Neural crest cell (in vitro differentiated cells): ENCODE data around the gene PSME1. TPM values are rescaled to one million over a fixed set of nuclear protein-coding genes. Genes with fewer than 3 reads are reported as not detected.

Source experiments
- DNase-seq: peaks from one replicate; pipeline ENCODE4 v3.0.0; 2021; ENCODE audit warnings: low read depth, mixed read lengths, low spot score
- H3K27ac Mint-ChIP-seq: one replicate; pipeline ENCODE4 v1.8.0; 2021; ENCODE audit warnings: mild to moderate bottlenecking, mixed read lengths; ENCODE audit not compliant: unreplicated experiment
- H3K27me3 Mint-ChIP-seq: 2 replicates; pipeline ENCODE4 v1.8.0; 2021; ENCODE audit warnings: low read depth, mild to moderate bottlenecking, mixed read lengths
- H3K36me3 Mint-ChIP-seq: 2 replicates; pipeline ENCODE4 v1.8.0; 2021; ENCODE audit warnings: low read depth, mild to moderate bottlenecking, mixed read lengths
- H3K4me1 Mint-ChIP-seq: 2 replicates; pipeline ENCODE4 v1.8.0; 2021; ENCODE audit warnings: mixed read lengths
- H3K4me3 Mint-ChIP-seq: one replicate; pipeline ENCODE4 v1.8.0; 2021; ENCODE audit warnings: mild to moderate bottlenecking, mixed read lengths
- H3K9me3 Mint-ChIP-seq: 2 replicates; pipeline ENCODE4 v1.8.0; 2021; ENCODE audit warnings: mixed read lengths
- total RNA-seq: library from RNA; stranded (reverse); gene quantifications from 2 replicates; pipeline ENCODE4 v1.2.1, GENCODE V29; 2021
- TF ChIP-seq, protein P1 (sequence below): fragments of 200-600 bp; sonication (generic); conservative IDR thresholded peaks from 2 replicates; pipeline ENCODE4 v1.5.0; 2021; ENCODE audit warnings: antibody characterized with exemption, mild to moderate bottlenecking

PSME1 gene
- total RNA-seq, 1 donor from 2014 or later: 88.5 TPM

GRCh38 chr14:24146453-24146977 lies 10.5 kb downstream of the PSME1 start, which contains the start of gene PSME2:
Gene PSME2, minus strand, starts transcription at chr14:24146610. Its CDS starts 29 bp downstream, at chr14:24146581.
- Mint-ChIP-seq H3K9me3 (no peaks in the 10 kb centered on the region), H3K27me3 (no peaks in the 10 kb centered on the region), H3K36me3 (no peaks in the 10 kb centered on the region), H3K4me3 (peak within 1 kb of the TSS; percentile 99), H3K4me1 (peaks cover 31% of the 10 kb centered on the region), H3K27ac (peak within 1 kb of the TSS; percentile 91)
- DNase-seq: peak; percentile 95
- TF ChIP-seq, protein P1, sequence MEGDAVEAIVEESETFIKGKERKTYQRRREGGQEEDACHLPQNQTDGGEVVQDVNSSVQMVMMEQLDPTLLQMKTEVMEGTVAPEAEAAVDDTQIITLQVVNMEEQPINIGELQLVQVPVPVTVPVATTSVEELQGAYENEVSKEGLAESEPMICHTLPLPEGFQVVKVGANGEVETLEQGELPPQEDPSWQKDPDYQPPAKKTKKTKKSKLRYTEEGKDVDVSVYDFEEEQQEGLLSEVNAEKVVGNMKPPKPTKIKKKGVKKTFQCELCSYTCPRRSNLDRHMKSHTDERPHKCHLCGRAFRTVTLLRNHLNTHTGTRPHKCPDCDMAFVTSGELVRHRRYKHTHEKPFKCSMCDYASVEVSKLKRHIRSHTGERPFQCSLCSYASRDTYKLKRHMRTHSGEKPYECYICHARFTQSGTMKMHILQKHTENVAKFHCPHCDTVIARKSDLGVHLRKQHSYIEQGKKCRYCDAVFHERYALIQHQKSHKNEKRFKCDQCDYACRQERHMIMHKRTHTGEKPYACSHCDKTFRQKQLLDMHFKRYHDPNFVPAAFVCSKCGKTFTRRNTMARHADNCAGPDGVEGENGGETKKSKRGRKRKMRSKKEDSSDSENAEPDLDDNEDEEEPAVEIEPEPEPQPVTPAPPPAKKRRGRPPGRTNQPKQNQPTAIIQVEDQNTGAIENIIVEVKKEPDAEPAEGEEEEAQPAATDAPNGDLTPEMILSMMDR: no peak

- Mint-ChIP-seq H3K4me3 (peak within 1 kb of the TSS; percentile 99), H3K27ac (peak within 1 kb of the TSS; percentile 91), H3K4me1 (peaks cover 25% of the 10 kb centered on the region), H3K9me3 (no peaks in the 10 kb centered on the region), H3K36me3 (no peaks in the 10 kb centered on the region), H3K27me3 (no peaks in the 10 kb centered on the region)
- DNase-seq: peak; percentile 93
- TF ChIP-seq, protein P1: no peak
These were observed 11.2 kb downstream of the PSME1 start, which contains the start of gene RNF31 for GRCh38 chr14:24146978-24147760. Gene RNF31, plus strand, starts transcription at chr14:24147498. Its CDS starts 201 bp downstream, at chr14:24147699.

DNA sequence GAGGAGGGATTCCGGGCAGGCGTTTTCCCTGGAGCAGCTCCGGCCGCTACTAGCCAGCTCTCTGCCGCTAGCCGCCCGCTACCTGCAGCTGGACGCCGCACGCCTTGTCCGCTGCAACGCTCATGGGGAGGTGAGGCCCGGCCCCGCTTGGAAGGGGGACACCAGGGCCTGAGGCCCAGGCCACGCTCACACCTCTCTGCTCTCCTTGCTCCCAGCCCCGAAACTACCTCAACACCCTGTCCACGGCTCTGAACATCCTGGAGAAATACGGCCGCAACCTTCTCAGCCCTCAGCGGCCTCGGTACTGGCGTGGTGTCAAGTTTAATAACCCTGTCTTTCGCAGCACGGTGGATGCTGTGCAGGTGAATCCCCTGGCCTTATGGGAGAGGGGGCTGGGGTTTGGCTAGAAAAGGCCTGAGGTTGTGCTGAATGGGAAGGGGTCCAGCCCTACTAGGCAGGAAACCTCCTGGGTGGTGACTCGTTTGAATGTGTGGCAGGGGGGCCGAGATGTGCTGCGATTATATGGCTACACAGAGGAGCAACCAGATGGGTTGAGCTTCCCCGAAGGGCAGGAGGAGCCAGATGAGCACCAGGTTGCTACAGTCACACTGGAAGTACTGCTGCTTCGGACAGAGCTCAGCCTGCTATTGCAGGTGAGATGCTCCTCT lies 11.9 kb downstream of the PSME1 start:
- H3K27me3 Mint-ChIP-seq: no peaks in the 10 kb centered on the region
- peak overlapping the region; percentile 99 for H3K4me3 Mint-ChIP-seq
- peak overlapping the region; percentile 62 for H3K27ac Mint-ChIP-seq
- TF ChIP-seq, protein P1: no peak
- no peaks in the 10 kb centered on the region for H3K9me3 Mint-ChIP-seq
- no peaks in the 10 kb centered on the region for H3K36me3 Mint-ChIP-seq
- no peak for DNase-seq
- peaks cover 25% of the 10 kb centered on the region for H3K4me1 Mint-ChIP-seq

DNA sequence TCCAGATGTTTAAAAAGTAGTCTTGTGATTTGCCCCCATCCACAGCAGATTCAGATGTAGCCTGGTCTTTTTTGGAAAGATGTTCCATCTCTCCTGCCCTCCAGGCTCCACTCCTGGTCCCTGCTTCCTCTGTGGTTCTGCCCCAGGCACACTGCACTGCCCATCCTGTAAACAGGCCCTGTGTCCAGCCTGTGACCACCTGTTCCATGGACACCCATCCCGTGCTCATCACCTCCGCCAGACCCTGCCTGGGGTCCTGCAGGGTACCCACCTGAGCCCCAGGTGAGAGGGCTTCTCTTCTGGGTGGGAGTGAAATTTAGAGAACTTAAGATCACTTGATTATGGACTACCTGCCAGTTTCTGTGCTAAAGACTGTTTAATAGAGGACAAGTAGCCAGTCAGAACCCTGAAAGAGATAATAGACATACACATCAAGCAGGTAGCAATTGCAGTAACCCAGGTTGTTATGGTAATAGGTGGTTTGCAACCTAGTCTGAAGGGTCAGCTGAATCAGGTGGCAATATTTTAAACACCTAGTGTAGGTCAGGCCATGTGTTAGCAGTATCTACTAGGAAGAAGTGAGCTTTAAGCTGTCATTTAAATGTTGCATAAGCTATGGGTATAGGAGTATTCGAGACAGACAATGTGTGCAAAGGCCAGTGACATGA lies 13.4 kb downstream of the PSME1 start:
- Mint-ChIP-seq H3K27ac (no peak overlapping the region), H3K27me3 (no peaks in the 10 kb centered on the region), H3K4me1 (peaks cover 25% of the 10 kb centered on the region), H3K4me3 (peak overlapping the region; percentile 99), H3K9me3 (no peaks in the 10 kb centered on the region), H3K36me3 (peaks cover under 1% of the 10 kb centered on the region)
- TF ChIP-seq, protein P1: no peak
- DNase-seq: no peak

- Mint-ChIP-seq H3K4me1 (peaks cover 25% of the 10 kb centered on the region), H3K9me3 (no peaks in the 10 kb centered on the region), H3K36me3 (peaks cover 2% of the 10 kb centered on the region), H3K27ac (no peak overlapping the region), H3K4me3 (no peak overlapping the region), H3K27me3 (no peaks in the 10 kb centered on the region)
- no peak for DNase-seq
- TF ChIP-seq, protein P1: no peak
These were observed 14.1 kb downstream of the PSME1 start for GRCh38 chr14:24150061-24150460.
